HEK293 (cell line): ENCODE data around the gene PCDHB10.

Source experiments
- CTCF ChIP-seq: fragments of 450-650 bp; formaldehyde crosslinking; IDR thresholded peaks from 2 replicates; pipeline ENCODE4 v1.5.1; 2016; ENCODE audit warnings: missing biosample characterization, missing genetic modification characterization
- PRDM1 ChIP-seq: fragments of 450-650 bp; formaldehyde crosslinking; IDR thresholded peaks from 2 replicates; pipeline ENCODE4; 2016; ENCODE audit warnings: missing biosample characterization, missing genetic modification characterization
- SCRT2 ChIP-seq: fragments of 450-650 bp; formaldehyde crosslinking; IDR thresholded peaks from 2 replicates; pipeline ENCODE4 v1.5.1; 2016; ENCODE audit warnings: missing biosample characterization, missing genetic modification characterization
- ZBTB8A ChIP-seq: fragments of 450-650 bp; formaldehyde crosslinking; IDR thresholded peaks from 2 replicates; pipeline ENCODE4 v1.5.1; 2016; ENCODE audit warnings: missing biosample characterization, missing genetic modification characterization
- ZNF114 ChIP-seq: fragments of 450-650 bp; formaldehyde crosslinking; IDR thresholded peaks from 2 replicates; pipeline ENCODE4 v1.5.0; 2017; ENCODE audit warnings: missing biosample characterization, missing genetic modification characterization
- ZNF324 ChIP-seq: fragments of 450-650 bp; formaldehyde crosslinking; IDR thresholded peaks from 2 replicates; pipeline ENCODE4 v1.5.1; 2016; ENCODE audit warnings: missing biosample characterization, missing genetic modification characterization
- ZNF518A ChIP-seq: fragments of 450-650 bp; formaldehyde crosslinking; conservative IDR thresholded peaks from 2 replicates; pipeline ENCODE4 v1.5.1; 2016; ENCODE audit warnings: low read depth, missing biosample characterization, missing genetic modification characterization
- ZNF530 ChIP-seq: fragments of 450-650 bp; formaldehyde crosslinking; IDR thresholded peaks from 2 replicates; pipeline ENCODE4 v1.5.1; 2016; ENCODE audit warnings: low read depth, missing biosample characterization, missing genetic modification characterization

GRCh38 chr5:141180313-141180712, 11.8 kb upstream of the PCDHB10 start:
- TF ChIP-seq SCRT2 (no peak), CTCF (tag by site-specific recombination) (no peak), ZNF114 (tag by site-specific recombination) (no peak), ZNF324 (tag by site-specific recombination) (no peak), ZBTB8A (tag by site-specific recombination) (no peak), ZNF518A (tag by site-specific recombination) (no peak), PRDM1 (tag by site-specific recombination) (no peak), ZNF530 (no peak)
